ENCODE results near the gene BPIFB6.

- TF ChIP-seq GATA2 (IDR thresholded peaks at IDR 0.05; ENCODE audit: low read depth, low read length), result no peak
- TF ChIP-seq GATA3 (IDR thresholded peaks at IDR 0.05; ENCODE audit: low read depth, low read length), result no peak
Measured at GRCh38 chr20:33067806-33068205, 36.4 kb downstream of the BPIFB6 start.

All from SH-SY5Y (cell line).